Neuron (in vitro differentiated cells): ENCODE data around the gene ERBB2.
"Not testable (repeated sequence)": the region's sequence is repeated elsewhere in the genome, so short reads cannot be mapped to it uniquely, and the experiment has no call there.

Experiments
- H2AFZ ChIP-seq: one replicate; pipeline ENCODE4 v1.6.1; 2013; ENCODE audit warnings: low read depth, mild to moderate bottlenecking, inconsistent platforms, low read length, moderate library complexity
- H3K27me3 ChIP-seq: one replicate; pipeline ENCODE4 v1.6.1; 2013; ENCODE audit warnings: low read length; ENCODE audit not compliant: insufficient read depth
- H3K36me3 ChIP-seq: one replicate; pipeline ENCODE4 v1.6.1; 2013; ENCODE audit warnings: low read length; ENCODE audit not compliant: insufficient read depth
- H3K4me1 ChIP-seq: one replicate; pipeline ENCODE4 v1.6.1; 2013; ENCODE audit warnings: low read length; ENCODE audit not compliant: insufficient read depth
- H3K4me3 ChIP-seq: 2 replicates; pipeline ENCODE4 v1.5.1; 2013; ENCODE audit warnings: mild to moderate bottlenecking, low read length, moderate library complexity
- H3K9me3 ChIP-seq: one replicate; pipeline ENCODE4 v1.6.1; 2013; ENCODE audit warnings: low read length

ERBB2 gene

DNA sequence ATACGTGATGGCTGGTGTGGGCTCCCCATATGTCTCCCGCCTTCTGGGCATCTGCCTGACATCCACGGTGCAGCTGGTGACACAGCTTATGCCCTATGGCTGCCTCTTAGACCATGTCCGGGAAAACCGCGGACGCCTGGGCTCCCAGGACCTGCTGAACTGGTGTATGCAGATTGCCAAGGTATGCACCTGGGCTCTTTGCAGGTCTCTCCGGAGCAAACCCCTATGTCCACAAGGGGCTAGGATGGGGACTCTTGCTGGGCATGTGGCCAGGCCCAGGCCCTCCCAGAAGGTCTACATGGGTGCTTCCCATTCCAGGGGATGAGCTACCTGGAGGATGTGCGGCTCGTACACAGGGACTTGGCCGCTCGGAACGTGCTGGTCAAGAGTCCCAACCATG lies 24.9 kb downstream of the ERBB2 start:
- no peak overlapping the region for H2AFZ ChIP-seq
- peaks cover 65% of the 10 kb centered on the region for H3K36me3 ChIP-seq
- H3K27me3 ChIP-seq = no peaks in the 10 kb centered on the region
- H3K4me1 ChIP-seq = peaks cover 1% of the 10 kb centered on the region
- H3K9me3 ChIP-seq = no peaks in the 10 kb centered on the region
- no peak overlapping the region for H3K4me3 ChIP-seq

DNA sequence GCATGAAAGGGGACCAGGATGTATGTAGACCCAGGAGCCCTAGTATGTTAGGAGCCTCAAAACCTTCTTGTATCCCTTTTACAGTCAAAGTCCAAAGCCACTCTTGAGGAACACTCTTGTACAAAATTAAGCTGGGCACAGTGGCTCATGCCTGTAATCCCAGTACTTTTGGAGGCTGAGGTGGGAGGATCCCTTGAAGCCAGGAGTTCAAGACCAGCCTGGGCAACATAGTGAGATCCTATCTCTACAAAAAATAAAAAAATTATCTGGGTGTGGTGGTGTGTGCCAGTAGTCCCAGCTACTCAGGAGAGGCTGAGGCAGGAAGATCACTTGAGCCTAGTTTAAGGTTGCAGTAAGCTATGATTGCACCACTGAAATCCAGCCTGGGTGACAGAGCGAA lies 26.1 kb downstream of the ERBB2 start:
- H3K27me3 ChIP-seq, H3K4me3 ChIP-seq, H3K4me1 ChIP-seq, H2AFZ ChIP-seq, H3K9me3 ChIP-seq: not testable (repeated sequence)
- H3K36me3 ChIP-seq = peaks cover 55% of the 10 kb centered on the region

DNA sequence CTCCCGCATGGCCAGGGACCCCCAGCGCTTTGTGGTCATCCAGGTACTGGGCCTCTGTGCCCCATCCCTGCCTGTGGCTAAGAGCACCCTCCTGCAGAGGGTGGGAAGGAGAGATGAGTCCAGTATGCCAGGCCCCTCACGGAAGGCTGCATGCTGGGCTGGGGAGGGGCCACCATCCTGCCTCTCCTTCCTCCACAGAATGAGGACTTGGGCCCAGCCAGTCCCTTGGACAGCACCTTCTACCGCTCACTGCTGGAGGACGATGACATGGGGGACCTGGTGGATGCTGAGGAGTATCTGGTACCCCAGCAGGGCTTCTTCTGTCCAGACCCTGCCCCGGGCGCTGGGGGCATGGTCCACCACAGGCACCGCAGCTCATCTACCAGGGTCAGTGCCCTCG lies 26.8 kb downstream of the ERBB2 start:
- peaks cover 4% of the 10 kb centered on the region for H3K4me1 ChIP-seq
- peaks cover 55% of the 10 kb centered on the region for H3K36me3 ChIP-seq
- no peaks in the 10 kb centered on the region for H3K27me3 ChIP-seq
- H3K9me3 ChIP-seq = no peaks in the 10 kb centered on the region
- no peak overlapping the region for H3K4me3 ChIP-seq
- no peak overlapping the region for H2AFZ ChIP-seq

DNA sequence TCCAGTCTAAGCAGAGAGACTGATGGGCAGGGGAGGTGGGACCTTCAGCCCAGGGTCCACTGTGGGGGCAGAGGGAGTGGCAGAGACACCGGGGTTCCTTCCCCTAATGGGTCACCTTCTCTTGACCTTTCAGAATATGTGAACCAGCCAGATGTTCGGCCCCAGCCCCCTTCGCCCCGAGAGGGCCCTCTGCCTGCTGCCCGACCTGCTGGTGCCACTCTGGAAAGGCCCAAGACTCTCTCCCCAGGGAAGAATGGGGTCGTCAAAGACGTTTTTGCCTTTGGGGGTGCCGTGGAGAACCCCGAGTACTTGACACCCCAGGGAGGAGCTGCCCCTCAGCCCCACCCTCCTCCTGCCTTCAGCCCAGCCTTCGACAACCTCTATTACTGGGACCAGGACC lies 27.7 kb downstream of the ERBB2 start:
- H2AFZ ChIP-seq = no peak overlapping the region
- H3K9me3 ChIP-seq = no peaks in the 10 kb centered on the region
- H3K4me3 ChIP-seq = no peak overlapping the region
- H3K36me3 ChIP-seq = peaks cover 50% of the 10 kb centered on the region
- H3K4me1 ChIP-seq = peaks cover 4% of the 10 kb centered on the region
- H3K27me3 ChIP-seq = no peaks in the 10 kb centered on the region

DNA sequence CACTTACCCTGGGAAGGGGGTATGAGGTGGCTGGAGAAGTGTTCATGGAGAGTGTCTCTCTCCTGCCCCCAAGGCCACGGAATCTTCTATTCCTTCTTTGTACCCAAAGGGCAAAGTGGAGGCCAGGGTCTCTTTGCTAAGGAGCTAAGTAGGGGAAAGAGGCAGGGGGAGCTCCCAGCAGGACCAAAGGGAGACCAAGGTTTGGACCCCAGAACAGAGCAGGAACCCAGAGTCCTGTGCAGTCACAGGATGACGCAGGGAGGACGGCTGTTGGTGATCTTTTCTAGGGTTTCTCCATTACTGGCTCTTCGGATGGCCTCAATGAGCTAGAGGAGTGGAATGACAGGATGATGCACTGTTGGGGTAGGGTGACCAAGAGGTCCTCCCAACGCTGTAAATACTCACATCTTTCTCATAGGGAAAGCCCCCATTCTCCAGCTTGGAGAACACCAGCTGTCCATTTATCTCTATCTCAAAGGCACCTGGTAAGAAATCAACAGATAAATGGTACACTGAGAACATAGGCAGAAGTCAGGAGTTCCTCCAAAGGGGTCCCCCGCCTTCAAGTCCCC lies 29.5 kb downstream of the ERBB2 start:
- no peaks in the 10 kb centered on the region for H3K27me3 ChIP-seq
- H2AFZ ChIP-seq = no peak overlapping the region
- H3K4me3 ChIP-seq = peak overlapping the region; percentile 80
- H3K36me3 ChIP-seq = peaks cover 38% of the 10 kb centered on the region
- no peaks in the 10 kb centered on the region for H3K9me3 ChIP-seq
- H3K4me1 ChIP-seq = peaks cover 4% of the 10 kb centered on the region

DNA sequence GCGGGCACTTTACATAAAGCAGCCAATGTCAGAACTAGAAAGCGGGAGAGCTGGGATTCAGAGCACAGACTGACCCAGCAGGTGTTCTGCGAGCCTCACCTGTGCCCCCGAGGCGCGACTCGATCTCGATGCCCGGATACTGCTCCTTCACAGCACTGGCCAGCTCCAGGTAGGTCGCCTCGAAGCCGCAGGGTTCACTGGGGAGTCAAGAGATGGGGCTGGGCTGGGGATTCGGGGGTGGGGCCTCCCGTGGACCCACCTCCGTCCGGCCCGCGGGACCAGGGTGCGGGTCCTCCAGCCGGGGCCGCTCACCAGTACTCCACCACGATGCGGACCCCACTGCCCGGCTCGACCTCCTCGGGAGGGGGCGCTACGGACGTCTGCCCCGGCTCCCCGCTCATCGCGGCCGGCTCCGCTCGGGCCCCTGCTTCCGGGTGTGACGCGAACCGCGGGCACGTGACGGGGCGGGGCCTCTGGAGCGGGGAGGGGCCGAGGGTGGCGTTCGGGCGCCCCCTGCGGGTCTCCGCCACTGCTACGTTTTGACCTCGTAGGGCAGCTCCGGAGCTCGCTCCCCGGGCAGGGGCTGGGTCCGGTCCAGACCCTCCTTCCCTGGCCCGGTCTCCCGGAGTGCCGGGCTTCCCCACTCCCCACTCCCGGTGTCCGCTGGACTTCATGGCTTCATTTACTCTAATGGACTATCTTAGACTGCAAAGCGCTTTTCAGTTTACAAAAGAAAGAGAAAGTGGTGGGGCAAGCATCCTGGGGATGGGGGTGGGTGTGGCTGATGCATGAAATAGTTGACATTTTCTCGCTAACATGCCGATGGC lies 30.4 kb downstream of the ERBB2 start, which contains the start of gene MIEN1:
MIEN1 (minus strand) TSS at position 438 of the 827 bp plus-strand sequence; CDS start at position 401, 37 bp downstream.
- Histone ChIP-seq H3K4me1 (peaks cover 4% of the 10 kb centered on the region), H3K27me3 (no peaks in the 10 kb centered on the region), H2AFZ (peak within 1 kb of the TSS; percentile 88), H3K9me3 (no peaks in the 10 kb centered on the region), H3K4me3 (peak within 1 kb of the TSS; percentile 80), H3K36me3 (peaks cover 30% of the 10 kb centered on the region)

DNA sequence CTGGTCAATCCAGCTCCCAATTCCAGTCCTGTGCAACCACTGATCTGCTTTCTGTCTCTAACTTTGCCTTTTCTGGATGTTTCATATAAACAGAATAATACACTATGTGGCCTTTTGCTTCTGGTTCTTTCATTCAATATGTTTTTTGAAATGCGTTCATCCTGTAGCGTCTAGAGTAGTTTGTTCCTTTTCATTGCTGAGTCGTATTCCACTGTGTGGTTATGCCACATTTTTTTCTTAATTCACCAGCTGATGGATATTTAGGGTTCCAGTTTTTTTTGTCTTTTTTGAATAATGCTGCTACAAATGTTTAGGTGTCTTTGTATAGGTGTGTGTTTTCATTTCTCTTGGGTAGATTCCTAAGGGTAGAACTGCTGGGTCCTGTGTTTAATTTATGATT lies 32.7 kb downstream of the ERBB2 start:
- no peak overlapping the region for H3K4me3 ChIP-seq
- peaks cover 10% of the 10 kb centered on the region for H3K36me3 ChIP-seq
- no peaks in the 10 kb centered on the region for H3K9me3 ChIP-seq
- peaks cover 19% of the 10 kb centered on the region for H3K27me3 ChIP-seq
- no peak overlapping the region for H2AFZ ChIP-seq
- peaks cover 4% of the 10 kb centered on the region for H3K4me1 ChIP-seq

DNA sequence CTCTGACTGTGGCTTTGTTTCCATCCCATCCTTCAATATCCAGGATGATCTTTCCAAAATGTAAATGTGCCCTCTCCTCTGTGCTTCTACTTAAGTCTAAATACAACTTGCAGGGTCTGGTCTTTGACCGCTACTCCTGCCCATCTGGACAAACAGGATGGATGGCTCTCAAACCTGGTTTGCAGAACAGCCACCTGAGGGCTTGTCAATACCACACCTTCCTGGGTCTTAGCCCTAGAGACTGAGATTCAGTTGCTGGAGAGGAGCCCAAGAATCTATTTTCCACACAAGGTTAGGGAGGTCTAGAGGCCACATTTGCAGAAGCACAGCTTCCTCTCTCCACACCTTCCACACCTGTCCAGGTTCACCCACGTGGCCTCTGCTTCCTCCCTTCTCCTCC lies 36.0 kb downstream of the ERBB2 start:
- Histone ChIP-seq H2AFZ (no peak overlapping the region), H3K27me3 (peaks cover 51% of the 10 kb centered on the region)

DNA sequence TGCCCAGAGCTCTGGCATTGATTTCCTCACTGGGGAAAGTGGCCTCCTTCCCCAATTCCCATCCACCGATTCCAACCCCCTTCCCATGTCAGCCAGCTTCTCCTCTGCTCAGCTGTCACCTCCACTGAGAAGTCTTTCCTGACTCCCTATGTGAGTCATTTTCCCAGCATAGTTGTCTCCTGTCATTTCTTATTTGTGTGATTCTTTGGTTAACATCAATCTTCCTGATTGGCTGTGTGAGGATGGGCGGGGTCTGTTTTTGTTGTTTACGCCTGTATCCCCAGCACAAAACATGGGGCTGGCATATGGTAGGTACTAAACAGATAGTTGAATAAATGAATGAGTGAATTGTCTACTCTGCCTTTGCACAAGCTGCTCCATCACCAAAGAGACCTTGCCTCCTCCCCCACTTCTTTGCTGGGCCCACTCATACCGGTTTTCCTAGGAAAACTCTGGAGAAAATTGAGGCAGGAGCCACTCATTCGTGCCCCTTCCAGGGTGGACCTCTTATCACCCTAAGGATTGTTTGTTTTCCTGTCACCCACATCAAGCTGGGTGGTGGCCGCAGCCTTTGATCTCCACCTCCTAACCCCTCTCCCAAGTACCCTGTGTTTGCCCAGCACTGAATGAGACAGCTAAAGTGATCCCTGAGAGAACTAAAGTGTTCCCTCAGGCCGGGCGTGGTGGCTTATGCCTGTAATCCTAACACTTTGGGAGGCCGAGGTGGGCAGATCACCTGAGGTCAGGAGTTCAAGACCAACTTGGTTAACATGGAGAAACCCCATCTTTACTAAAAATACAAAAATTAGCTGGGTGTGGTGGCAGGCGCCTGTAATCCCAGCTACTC lies 36.7 kb downstream of the ERBB2 start:
- Histone ChIP-seq H3K27me3 (peaks cover 57% of the 10 kb centered on the region), H3K4me3 (no peak overlapping the region)

More for the DNA sequence above, 36.0 kb downstream of the ERBB2 start:
- H3K36me3 ChIP-seq = no peaks in the 10 kb centered on the region
- H3K4me1 ChIP-seq = peaks cover 12% of the 10 kb centered on the region
- no peaks in the 10 kb centered on the region for H3K9me3 ChIP-seq
- H3K4me3 ChIP-seq = no peak overlapping the region

DNA sequence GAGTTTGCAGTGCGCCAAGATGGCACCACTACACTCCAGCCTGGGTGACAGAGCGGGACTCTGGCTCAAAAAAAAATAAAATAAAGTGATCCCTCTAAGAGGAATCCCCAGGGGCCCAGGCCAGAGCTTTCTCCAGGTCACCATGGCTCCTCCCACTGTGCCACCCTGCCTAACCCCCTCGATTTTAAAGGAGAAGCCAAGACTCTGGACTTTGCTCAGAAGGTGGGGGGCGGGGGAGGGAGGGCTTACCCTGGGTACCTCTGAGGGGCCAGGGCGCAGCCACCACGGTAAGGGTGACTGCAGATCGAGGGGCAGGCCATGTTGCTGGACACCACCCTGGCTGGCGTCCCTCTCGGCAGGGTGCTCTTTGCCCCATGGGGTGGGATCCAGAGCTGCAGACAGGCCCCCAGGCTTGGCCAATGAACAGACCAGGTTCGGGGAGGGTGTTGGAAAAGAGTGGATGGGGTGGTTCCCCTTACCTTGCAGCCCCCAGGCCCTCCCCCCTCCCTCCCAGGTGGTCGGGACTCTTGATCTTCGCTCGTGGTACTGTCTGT lies 37.4 kb downstream of the ERBB2 start:
- Histone ChIP-seq H2AFZ (no peak overlapping the region), H3K36me3 (no peaks in the 10 kb centered on the region), H3K9me3 (no peaks in the 10 kb centered on the region), H3K4me1 (peaks cover 12% of the 10 kb centered on the region), H3K27me3 (peaks cover 64% of the 10 kb centered on the region), H3K4me3 (no peak overlapping the region)

More for the DNA sequence above, 36.7 kb downstream of the ERBB2 start:
- no peak overlapping the region for H2AFZ ChIP-seq
- H3K4me1 ChIP-seq = peaks cover 12% of the 10 kb centered on the region
- no peaks in the 10 kb centered on the region for H3K9me3 ChIP-seq
- H3K36me3 ChIP-seq = no peaks in the 10 kb centered on the region

DNA sequence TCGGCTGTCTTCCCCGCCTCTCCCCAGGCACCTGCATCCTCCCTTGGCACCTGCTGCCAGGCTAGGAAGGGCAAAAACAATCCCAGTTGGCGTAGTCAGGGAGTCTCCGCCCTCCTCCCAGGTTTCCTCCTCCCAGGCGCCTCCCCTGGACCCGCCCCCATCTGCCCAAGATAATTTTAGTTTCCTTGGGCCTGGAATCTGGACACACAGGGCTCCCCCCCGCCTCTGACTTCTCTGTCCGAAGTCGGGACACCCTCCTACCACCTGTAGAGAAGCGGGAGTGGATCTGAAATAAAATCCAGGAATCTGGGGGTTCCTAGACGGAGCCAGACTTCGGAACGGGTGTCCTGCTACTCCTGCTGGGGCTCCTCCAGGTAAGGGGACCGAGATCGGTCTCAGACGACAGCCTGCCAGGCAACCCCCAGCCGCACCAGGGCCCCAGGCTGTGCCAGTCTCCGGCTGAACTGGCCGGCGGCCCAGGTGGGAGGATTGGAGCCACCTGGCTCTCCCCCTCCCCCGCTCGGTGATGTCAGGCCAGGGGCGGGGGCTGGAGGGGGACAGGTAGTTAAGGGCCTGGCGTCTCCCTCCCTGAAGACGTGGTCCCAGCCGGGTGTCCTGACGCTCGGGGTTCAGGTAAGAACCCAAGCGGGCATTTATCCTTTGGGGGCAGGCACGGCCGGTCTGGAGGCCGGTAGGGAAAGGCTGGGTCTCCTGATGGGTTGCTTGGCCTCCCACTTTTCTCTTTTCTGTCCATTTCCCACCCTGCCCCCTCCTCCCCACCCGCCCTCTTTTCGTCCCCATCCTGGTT lies 38.1 kb downstream of the ERBB2 start, which contains the start of gene GRB7:
GRB7 (plus strand) TSS at position 179 of the 808 bp plus-strand sequence. CDS start 4,364 bp downstream, outside the sequence.
- no peak within 1 kb of the TSS for H2AFZ ChIP-seq
- no peaks in the 10 kb centered on the region for H3K36me3 ChIP-seq
- H3K9me3 ChIP-seq = no peaks in the 10 kb centered on the region
- no peak within 1 kb of the TSS for H3K4me3 ChIP-seq
- H3K4me1 ChIP-seq = peaks cover 12% of the 10 kb centered on the region
- peaks cover 70% of the 10 kb centered on the region for H3K27me3 ChIP-seq

DNA sequence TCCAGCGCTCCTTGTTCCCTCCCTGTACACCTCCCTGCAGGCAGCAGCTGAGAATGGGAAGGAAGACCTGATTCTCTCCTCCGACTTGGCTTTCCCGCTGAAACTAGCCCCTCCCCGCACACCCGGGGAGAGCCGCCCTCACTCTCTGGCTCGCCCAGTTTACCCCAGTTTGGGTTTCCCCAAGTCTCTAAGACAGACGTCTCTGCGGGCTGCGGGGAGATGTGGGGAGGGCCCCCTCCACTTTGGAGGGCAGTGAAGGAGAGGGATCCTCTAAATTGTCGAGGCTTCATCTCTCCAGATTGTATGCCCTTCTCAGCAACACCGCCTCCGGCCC lies 38.7 kb downstream of the ERBB2 start:
- no peak overlapping the region for H2AFZ ChIP-seq
- H3K27me3 ChIP-seq = peaks cover 76% of the 10 kb centered on the region
- H3K4me3 ChIP-seq = no peak overlapping the region
- H3K36me3 ChIP-seq = no peaks in the 10 kb centered on the region
- peaks cover 12% of the 10 kb centered on the region for H3K4me1 ChIP-seq
- no peaks in the 10 kb centered on the region for H3K9me3 ChIP-seq
